Fibroblast of the aortic adventitia (primary cell): ENCODE results near the gene ADAMTS13. TPM values are rescaled to one million over a fixed set of nuclear protein-coding genes. Genes with fewer than 3 reads are reported as not detected.

Experiments
- DNase-seq: peaks from one replicate; pipeline ENCODE4 v3.0.0-alpha.2; 2010; ENCODE audit warnings: low read depth
- H3K4me3 ChIP-seq: 2 replicates; pipeline ENCODE4 v1.5.1; 2011; ENCODE audit warnings: low read depth, mild to moderate bottlenecking, control low read depth, low read length, moderate library complexity
- total RNA-seq: library from RNA; depleted of rRNA; stranded (reverse); fragments of >200 nt; gene quantifications from 2 replicates; pipeline ENCODE4 v1.2.3, GENCODE V29; 2012; ENCODE audit warnings: low replicate concordance
- TF ChIP-seq, protein P1 (sequence below): IDR thresholded peaks from 2 replicates; pipeline ENCODE4 v1.5.1; 2011; ENCODE audit warnings: mild to moderate bottlenecking, low read length, control low read depth, inconsistent platforms; ENCODE audit not compliant: insufficient read depth

ADAMTS13 gene
- total RNA-seq, 1 donor = 1.4 TPM

DNA sequence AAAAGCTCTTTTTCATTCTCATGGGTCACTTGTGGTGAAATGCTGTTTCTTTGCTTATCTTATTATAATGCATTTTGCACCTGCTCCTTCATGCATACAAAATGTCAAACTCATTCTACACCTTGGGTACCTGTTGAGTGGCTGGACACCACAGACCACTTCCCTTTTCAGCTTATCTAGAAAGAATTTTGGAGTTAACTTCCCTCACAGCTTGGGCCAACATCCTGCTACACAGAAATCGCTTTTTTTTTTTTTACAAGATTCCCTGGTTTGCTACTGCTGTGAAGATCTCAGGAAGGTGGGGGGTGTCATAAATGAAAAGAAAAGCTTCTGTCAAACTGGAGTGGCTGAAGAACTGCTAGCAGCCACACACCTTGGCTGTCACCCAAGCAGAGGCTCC is 7.0 kb upstream of the ADAMTS13 start:
- no peak overlapping the region for H3K4me3 ChIP-seq
- DNase-seq = no peak
- TF ChIP-seq, protein P1, sequence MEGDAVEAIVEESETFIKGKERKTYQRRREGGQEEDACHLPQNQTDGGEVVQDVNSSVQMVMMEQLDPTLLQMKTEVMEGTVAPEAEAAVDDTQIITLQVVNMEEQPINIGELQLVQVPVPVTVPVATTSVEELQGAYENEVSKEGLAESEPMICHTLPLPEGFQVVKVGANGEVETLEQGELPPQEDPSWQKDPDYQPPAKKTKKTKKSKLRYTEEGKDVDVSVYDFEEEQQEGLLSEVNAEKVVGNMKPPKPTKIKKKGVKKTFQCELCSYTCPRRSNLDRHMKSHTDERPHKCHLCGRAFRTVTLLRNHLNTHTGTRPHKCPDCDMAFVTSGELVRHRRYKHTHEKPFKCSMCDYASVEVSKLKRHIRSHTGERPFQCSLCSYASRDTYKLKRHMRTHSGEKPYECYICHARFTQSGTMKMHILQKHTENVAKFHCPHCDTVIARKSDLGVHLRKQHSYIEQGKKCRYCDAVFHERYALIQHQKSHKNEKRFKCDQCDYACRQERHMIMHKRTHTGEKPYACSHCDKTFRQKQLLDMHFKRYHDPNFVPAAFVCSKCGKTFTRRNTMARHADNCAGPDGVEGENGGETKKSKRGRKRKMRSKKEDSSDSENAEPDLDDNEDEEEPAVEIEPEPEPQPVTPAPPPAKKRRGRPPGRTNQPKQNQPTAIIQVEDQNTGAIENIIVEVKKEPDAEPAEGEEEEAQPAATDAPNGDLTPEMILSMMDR = no peak

DNA sequence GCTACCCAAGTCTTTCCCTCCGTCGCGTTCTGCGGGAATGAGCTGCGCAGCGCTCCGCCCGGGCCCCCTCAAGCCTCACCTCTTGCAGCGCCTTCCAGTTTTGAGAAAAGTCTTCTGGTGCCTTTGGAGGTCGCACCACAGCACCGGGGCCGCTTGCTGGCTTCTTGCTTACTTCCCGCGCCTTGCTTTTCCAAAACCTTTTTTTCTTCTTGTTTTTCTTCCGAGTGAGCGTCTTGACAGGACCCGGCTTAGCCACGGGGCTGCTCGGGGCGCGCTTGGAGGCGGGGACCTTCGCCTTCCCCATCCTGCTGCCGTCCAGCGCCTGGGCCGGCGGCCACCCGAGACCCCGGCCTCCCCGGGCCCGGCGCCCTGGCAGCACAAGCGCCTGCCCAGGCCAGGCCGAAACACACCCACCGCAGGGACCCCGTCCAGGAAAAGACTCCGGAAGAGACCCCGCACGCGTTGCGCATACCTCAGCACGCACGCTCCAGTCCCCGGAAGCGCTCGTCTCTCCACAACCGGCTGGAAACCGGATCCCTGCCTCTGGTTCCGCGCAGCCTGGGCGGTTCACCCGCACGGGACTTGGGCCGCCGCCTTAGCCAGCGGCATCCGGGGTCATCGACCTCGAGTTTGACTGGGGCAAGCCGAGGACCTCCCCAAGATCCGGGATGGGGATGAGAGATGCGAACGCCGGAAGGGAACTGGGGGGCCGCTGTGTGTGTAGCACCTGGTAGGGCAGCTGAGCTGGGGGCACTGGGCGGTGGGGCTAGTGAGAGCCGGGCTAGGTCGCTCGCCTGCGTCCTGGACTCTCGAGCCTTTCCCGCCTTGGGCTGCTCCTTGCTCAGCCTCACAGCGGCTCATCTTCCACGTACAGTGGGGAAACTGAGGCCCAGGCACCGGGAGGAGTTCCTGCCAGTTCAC is 4.4 kb upstream of the ADAMTS13 start, which contains the start of gene REXO4:
TSS of gene REXO4 (minus strand) at position 470 of the 921 bp plus-strand sequence. CDS start at position 304, 166 bp downstream.
- H3K4me3 ChIP-seq = peak within 1 kb of the TSS; percentile 89
- DNase-seq = peak; percentile 88
- TF ChIP-seq, protein P1 = no peak

DNA sequence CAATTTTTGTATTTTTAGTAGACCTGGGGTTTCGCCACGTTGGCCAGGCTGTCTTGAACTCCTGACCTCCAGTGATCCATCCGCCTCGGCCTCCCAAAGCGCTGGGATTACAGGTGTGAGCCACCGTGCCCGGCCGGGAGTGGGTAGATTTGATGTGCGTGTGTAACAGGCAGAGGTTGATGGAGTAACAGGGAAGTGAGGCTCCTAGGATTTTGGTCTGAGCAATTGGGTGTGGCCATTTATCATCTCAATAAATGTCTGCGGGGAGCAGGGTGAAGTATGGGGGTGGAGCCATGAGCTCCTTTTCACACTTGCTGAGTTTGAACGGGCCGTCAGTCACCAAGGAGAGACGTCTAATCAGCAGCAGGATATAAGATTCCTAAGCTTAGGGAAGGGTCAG is 3.2 kb upstream of the ADAMTS13 start:
- TF ChIP-seq, protein P1 = no peak
- peak overlapping the region; percentile 89 for H3K4me3 ChIP-seq

DNA sequence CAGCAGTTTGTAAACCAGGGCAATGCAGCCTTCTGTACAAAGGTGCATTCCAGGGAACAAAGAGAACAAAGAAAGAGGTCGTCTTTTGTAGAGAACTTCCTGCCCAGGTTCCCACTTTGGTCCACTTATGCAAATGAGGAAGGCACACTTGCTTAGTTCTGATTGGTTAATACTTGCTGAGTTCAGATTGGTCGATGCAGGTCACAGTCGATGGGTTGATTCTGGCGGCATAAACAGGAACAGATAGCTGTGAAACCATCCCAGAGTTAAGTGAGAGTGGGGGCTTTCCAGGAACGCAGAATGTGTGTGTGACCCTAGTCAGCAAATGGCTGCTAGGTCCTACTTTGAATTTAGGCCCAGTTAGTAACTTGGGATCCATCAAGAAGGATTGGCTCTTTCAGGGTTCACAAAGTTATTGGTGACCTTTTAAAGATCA is 1.8 kb upstream of the ADAMTS13 start:
- DNase-seq = no peak
- H3K4me3 ChIP-seq = no peak overlapping the region
- TF ChIP-seq, protein P1 = no peak

More for the DNA sequence above, 3.2 kb upstream of the ADAMTS13 start:
- no peak for DNase-seq

DNA sequence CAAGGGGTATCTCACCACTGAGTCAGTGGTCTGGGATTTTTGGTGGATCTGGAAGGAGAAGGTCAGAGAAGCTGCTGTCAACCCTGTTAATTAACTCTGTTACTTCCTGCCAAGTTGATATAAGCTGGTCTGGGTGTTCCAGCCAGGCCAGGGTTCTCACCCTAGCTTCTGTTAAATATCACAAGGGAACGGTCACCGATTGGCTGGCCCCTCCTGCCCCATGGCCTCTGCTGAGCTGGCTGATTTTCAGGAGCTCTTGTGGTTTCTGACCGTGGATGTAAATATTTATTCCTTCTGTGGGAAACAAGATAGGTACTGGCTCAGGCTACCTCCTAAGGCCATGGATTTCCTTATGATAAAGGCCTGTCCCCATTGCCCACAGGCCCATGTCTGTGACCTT is 1.0 kb downstream of the ADAMTS13 start:
- TF ChIP-seq, protein P1 = no peak
- no peak for DNase-seq
- no peak overlapping the region for H3K4me3 ChIP-seq

DNA sequence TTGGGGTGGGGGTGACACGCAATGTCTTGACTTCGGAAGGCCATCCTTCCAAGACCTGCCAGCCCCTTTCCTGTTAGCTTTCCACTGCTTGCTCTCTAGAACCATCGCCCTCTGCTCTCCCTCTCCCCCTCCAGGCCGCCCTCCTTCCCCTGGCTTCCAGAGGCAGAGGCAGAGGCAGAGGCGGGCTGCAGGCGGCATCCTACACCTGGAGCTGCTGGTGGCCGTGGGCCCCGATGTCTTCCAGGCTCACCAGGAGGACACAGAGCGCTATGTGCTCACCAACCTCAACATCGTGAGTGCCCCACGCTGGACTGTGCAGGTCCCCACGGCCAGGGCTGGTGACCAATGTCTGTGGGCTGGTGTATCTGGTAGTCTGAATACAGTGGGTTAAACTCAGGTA is 2.0 kb downstream of the ADAMTS13 start:
- no peak for DNase-seq
- no peak overlapping the region for H3K4me3 ChIP-seq

More for the DNA sequence above, 2.0 kb downstream of the ADAMTS13 start:
- TF ChIP-seq, protein P1 = no peak
